Smooth muscle cell (in vitro differentiated cells): ENCODE measurements around the gene GNL1. TPM values are rescaled to one million over a fixed set of nuclear protein-coding genes. Genes with fewer than 3 reads are reported as not detected.
A peak's percentile ranks its signal among the peaks of the same experiment; 100 is the strongest.
"Not testable (repeated sequence)": the region's sequence is repeated elsewhere in the genome, so short reads cannot be mapped to it uniquely, and the experiment has no call there.

Source experiments
- DNase-seq: peaks from one replicate; lab custom pipeline; 2025; ENCODE audit not compliant: unreplicated experiment; lab: John Stamatoyannopoulos, UW
- H2AFZ ChIP-seq: fragments of 200-600 bp; sonication (generic); 2 replicates; pipeline ENCODE4 v1.6.0; 2016; ENCODE audit warnings: antibody characterized with exemption, low read depth, mild to moderate bottlenecking
- H3F3A ChIP-seq: fragments of 200-600 bp; sonication (generic); 2 replicates; pipeline ENCODE4 v1.6.0; 2017; ENCODE audit warnings: antibody characterized with exemption, low read depth
- H3K27ac ChIP-seq: fragments of 200-600 bp; sonication (generic); 2 replicates; pipeline ENCODE4 v1.5.1; 2016; ENCODE audit warnings: low read depth, mild to moderate bottlenecking
- H3K27me3 ChIP-seq: fragments of 200-600 bp; sonication (generic); 2 replicates; pipeline ENCODE4 v1.6.1; 2016; ENCODE audit warnings: low read depth, mild to moderate bottlenecking
- H3K36me3 ChIP-seq: fragments of 200-600 bp; sonication (generic); 2 replicates; pipeline ENCODE4 v1.5.1; 2016; ENCODE audit warnings: low read depth
- H3K4me1 ChIP-seq: fragments of 200-600 bp; sonication (generic); 2 replicates; pipeline ENCODE4 v1.5.1; 2016; ENCODE audit warnings: low read depth
- H3K4me2 ChIP-seq: fragments of 200-600 bp; sonication (generic); 2 replicates; pipeline ENCODE4 v1.6.0; 2016; ENCODE audit warnings: mild to moderate bottlenecking
- H3K4me3 ChIP-seq: fragments of 200-600 bp; sonication (generic); 2 replicates; pipeline ENCODE4 v1.5.1; 2016; ENCODE audit warnings: mild to moderate bottlenecking
- H3K79me2 ChIP-seq: fragments of 200-600 bp; sonication (generic); 2 replicates; pipeline ENCODE4 v1.6.0; 2016; ENCODE audit warnings: low read depth, mild to moderate bottlenecking
- H3K9ac ChIP-seq: fragments of 200-600 bp; sonication (generic); 2 replicates; pipeline ENCODE4 v1.6.0; 2016; ENCODE audit warnings: low read depth
- H3K9me3 ChIP-seq: fragments of 200-600 bp; sonication (generic); replicated peaks from 2 replicates; pipeline ENCODE4 v1.5.1; 2016; ENCODE audit warnings: low read depth
- H4K20me1 ChIP-seq: fragments of 200-600 bp; sonication (generic); 2 replicates; pipeline ENCODE4 v1.6.0; 2016; ENCODE audit warnings: low read depth
- WGBS: methylation state at CpG from one replicate; pipeline ENCODE4 v1.1.7; 2016; ENCODE audit warnings: low lambda C conversion rate; 5-methylcytosine and 5-hydroxymethylcytosine counted together
- polyA plus RNA-seq: library from polyadenylated mRNA; unstranded; fragments of >200 nt; fragmentation: Nextera tagmentation; extraction: Ambion mirVana; gene quantifications from 2 replicates; pipeline ENCODE4 v1.2.1, GENCODE V29; 2016
- total RNA-seq: library from RNA; depleted of rRNA; stranded (reverse); fragments of >200 nt; gene quantifications from 2 replicates; pipeline ENCODE4 v1.2.3, GENCODE V29; 2014
- TF ChIP-seq, protein P1 (sequence below): fragments of 200-600 bp; sonication (generic); IDR thresholded peaks from 2 replicates; pipeline ENCODE4 v1.5.1; 2017; ENCODE audit warnings: borderline replicate concordance, mild to moderate bottlenecking, antibody characterized with exemption; ENCODE audit not compliant: insufficient read depth, poor library complexity, severe bottlenecking

GNL1 gene
- total and polyA plus RNA-seq, 2 experiments from 2014 or later: 16.5 to 104 TPM

DNA sequence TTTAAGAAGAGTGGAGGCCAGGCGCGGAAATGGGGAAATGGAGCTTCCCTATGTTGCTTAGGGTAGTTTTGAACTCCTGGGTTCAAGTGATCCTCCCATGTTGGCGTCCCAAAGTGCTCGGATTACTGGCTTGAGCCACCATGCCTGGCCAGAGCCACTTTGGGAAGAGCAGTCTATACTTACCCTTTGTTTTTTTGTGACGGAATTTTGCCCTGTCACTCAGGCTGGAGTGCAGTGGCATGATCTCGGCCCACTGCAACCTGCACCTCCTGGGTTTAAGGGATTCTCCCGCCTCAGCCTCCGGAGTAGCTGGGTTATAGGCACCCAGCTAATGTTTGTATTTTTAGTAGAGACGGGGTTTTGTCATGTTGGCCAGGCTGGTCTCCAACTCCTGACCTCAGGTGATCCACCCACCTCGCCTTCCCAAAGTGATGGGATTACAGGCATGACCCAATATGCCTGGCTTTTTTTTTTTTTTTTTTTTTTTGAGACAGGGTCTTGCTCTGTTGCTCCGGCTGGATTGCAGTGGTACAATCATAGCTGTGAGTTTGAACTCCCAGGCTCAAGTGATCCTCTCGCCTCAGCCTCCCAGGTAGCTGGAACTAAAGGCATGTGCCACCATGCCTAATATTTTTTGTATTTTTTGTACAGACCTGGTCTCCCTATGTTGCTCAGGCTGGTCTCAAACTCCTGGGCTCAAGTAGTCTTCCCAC is 42.8 kb upstream of the GNL1 start:
- H3K27ac ChIP-seq: peak overlapping the region; percentile 7
- peaks cover 18% of the 10 kb centered on the region for H3K36me3 ChIP-seq
- H3K4me1 ChIP-seq: no peaks in the 10 kb centered on the region
- DNase-seq: no peak
- peaks cover 47% of the 10 kb centered on the region for H4K20me1 ChIP-seq
- TF ChIP-seq, protein P1, sequence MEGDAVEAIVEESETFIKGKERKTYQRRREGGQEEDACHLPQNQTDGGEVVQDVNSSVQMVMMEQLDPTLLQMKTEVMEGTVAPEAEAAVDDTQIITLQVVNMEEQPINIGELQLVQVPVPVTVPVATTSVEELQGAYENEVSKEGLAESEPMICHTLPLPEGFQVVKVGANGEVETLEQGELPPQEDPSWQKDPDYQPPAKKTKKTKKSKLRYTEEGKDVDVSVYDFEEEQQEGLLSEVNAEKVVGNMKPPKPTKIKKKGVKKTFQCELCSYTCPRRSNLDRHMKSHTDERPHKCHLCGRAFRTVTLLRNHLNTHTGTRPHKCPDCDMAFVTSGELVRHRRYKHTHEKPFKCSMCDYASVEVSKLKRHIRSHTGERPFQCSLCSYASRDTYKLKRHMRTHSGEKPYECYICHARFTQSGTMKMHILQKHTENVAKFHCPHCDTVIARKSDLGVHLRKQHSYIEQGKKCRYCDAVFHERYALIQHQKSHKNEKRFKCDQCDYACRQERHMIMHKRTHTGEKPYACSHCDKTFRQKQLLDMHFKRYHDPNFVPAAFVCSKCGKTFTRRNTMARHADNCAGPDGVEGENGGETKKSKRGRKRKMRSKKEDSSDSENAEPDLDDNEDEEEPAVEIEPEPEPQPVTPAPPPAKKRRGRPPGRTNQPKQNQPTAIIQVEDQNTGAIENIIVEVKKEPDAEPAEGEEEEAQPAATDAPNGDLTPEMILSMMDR: no peak
- H3K27me3 ChIP-seq: no peaks in the 10 kb centered on the region
- no peaks in the 10 kb centered on the region for H3K79me2 ChIP-seq
- WGBS: 94% methylated on average over 12 of the region's 12 CpGs
- H3K9me3 ChIP-seq: no peaks in the 10 kb centered on the region
- H2AFZ ChIP-seq: no peak overlapping the region
- no peak overlapping the region for H3K9ac ChIP-seq
- H3K4me3 ChIP-seq: no peak overlapping the region
- peaks cover 43% of the 10 kb centered on the region for H3F3A ChIP-seq
- no peak overlapping the region for H3K4me2 ChIP-seq

DNA sequence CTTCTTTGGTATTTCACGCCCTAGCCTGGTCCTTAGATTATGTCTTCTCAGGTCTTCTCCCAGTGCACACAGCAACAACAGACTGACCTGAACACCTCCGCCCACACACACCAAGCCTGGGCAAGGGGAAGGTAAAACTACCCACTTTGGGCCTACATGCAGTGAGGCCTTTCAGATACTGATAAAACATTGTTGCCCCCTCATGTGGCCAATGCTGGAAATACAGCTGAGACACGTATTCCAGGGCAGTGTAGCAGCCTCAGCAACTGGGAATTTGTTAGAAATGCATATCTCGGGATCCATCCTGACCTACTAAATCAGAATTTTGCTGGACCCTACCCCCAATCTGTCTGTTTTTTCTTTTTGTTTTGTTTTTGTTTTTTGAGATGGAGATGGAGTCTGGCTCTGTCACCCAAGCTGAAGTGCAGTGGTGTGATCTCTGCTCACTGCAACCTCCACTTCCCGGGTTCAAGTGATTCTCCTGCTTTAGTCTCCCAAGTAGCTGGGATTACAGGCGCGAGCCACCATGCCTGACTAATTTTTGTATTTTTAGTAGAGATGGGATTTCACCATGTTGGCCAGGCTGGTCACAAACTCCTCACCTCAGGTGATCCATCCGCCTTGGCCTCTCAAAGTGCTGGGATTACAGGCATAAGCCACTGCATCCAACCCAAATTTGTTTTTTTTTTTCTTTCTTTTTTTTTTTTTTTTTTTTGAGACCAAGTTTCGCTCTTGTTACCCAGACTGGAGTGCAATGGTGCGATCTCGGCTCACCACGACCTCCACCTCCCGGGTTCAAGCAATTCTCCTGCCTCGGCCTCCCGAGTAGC is 41.2 kb upstream of the GNL1 start:
- 76% methylated on average over 13 of the region's 15 CpGs for WGBS
- TF ChIP-seq, protein P1: peak; percentile 57
- Histone ChIP-seq H4K20me1 (peaks cover 32% of the 10 kb centered on the region), H3F3A (peaks cover 31% of the 10 kb centered on the region)
- not testable (repeated sequence) for DNase-seq, H3K9me3 ChIP-seq, H3K4me2 ChIP-seq, H3K36me3 ChIP-seq, H3K27ac ChIP-seq, H3K9ac ChIP-seq, H2AFZ ChIP-seq, H3K4me1 ChIP-seq, H3K4me3 ChIP-seq, H3K79me2 ChIP-seq, H3K27me3 ChIP-seq

DNA sequence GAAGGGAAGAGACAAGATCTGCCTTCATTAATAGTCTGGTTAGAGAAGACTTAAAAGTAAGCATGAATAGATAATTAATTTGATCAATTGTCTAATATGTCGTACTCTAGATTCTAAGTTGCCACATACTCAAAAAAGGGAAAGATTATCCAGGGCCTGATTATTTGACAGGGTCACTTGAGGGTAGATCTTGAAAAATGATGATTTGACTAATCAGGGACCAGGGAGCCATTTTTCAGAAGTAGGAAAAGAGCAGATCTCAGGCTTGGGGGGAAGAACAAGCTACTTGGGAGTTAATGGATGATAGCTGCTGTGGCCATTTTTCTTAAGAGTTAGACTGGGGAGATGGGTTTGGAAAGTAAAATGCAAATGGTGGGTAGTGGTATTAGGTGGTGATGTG is 36.0 kb upstream of the GNL1 start:
- Histone ChIP-seq H3K79me2 (no peaks in the 10 kb centered on the region), H3K36me3 (peaks cover 6% of the 10 kb centered on the region), H3K4me3 (no peak overlapping the region), H3K4me2 (no peak overlapping the region), H2AFZ (no peak overlapping the region), H3K9ac (no peak overlapping the region), H3K27me3 (no peaks in the 10 kb centered on the region), H3K4me1 (no peaks in the 10 kb centered on the region), H3F3A (peaks cover 32% of the 10 kb centered on the region), H4K20me1 (peaks cover 7% of the 10 kb centered on the region), H3K27ac (peak overlapping the region; percentile 27), H3K9me3 (no peaks in the 10 kb centered on the region)
- DNase-seq: no peak
- TF ChIP-seq, protein P1: no peak
- 100% methylated on average over 1 of the region's 1 CpG for WGBS
